ENCODE measurements around the gene STOM.

- TF ChIP-seq CTCF (conservative IDR thresholded peaks at IDR 0.05) (no peak), ZFX (IDR thresholded peaks at IDR 0.05) (no peak)
These were observed 13.0 kb downstream of the STOM start for GRCh38 chr9:121357011-121357410.

Measured in C4-2B (cell line).